GM19025 (cell line): Measurements from ENCODE around the gene CDK5R2.

Experiments
- ATAC-seq: cut with Tn5 transposase; IDR thresholded peaks from one replicate; pipeline ENCODE4 v1.9.1; 2021; ENCODE audit warnings: mild to moderate bottlenecking, low read depth, moderate library complexity; ENCODE audit not compliant: unreplicated experiment

Gene CDK5R2

DNA sequence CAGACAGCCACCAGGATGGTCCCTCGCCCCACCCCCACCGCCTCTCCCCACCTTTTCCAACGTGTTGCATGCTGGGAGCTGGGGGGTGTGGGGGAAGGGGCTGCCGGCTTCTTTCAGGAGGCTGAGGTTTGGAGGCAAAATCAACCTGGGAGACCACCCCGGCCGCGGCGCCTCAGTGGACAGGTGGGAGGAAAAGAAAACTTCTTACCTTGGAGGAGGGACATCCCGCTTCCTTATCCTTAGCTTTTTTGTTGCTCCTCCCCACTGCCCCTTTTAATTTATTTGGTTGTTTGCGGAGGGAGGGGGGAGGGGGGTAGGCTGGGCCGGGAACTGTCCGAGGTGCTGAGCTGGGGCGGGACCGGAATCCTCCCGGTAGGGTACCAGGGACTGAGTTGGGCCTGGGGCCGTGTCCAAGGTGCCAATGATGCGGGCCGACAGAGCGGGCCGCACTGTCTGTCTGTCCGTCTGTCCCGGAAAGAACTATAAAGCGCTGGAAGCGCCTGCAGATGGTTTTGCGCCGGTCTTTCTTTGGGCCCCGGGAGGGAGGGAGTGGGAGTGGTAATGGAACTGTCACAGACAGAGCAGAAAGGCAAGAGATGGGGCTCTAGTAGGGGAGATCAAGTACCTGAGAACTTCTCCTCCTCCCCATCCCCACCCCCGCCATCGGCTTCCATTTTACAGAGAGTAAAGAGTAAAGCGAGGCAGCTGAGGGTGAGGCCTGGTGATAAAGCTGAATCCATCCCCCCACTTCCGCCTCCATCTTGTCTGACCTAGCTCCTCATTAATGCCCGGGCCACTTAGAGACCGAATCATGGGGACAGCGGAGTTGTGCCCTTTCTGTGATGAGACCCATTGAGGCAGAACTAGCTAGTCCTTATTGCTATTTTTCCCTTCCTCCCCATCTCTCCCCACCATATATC is 2.4 kb downstream of the CDK5R2 start:
- no peak for ATAC-seq

DNA sequence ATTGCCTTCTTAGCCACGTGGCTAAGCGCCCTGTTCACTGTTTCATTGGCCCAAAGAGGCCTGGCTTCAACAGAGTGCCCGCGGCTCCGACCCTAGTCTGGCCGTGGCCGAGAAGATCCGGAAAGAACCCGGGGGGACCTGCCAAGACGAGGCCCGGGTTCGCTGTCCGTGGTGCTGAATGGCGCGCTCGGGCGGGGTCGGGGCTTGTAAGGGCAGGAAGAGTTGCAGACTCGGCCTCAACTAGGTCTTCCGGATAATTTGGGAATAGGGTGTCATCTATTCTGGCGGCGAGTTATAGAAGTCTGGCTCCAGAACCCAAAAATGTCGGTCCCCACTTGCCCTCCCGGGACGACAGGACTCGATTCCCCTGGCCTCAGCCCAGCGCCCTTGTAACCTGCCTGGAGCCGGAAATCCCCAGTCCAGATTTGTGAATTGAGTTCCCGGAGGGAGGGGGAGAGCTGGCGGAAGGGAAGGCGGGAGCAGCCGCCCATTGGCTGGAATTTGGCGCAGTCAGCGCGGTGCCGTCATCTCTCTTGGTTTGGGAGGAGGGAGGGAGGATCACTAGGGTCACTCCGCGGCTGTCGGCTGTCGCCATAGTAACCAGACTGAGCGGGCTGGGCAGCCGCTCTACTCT is 3.5 kb downstream of the CDK5R2 start:
- no peak for ATAC-seq

DNA sequence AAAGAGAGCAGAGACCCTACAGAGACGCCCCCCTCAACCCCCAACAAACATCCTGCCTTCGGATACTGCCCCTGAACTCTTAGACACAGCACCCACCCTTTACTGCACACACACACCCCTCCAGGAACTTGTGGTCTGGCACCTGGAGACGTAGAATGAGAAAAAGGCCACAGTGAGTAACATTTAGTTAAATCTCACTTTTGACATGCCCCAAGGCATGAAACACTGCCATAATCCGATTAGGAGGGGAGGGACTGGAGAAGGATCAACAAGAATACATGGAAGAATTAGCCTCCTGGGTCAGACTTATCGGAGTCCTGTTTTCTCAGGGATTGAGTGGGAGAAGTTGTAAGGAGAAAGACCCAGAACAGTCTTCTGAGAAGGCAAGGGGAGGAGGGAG is 4.1 kb downstream of the CDK5R2 start:
- no peak for ATAC-seq

DNA sequence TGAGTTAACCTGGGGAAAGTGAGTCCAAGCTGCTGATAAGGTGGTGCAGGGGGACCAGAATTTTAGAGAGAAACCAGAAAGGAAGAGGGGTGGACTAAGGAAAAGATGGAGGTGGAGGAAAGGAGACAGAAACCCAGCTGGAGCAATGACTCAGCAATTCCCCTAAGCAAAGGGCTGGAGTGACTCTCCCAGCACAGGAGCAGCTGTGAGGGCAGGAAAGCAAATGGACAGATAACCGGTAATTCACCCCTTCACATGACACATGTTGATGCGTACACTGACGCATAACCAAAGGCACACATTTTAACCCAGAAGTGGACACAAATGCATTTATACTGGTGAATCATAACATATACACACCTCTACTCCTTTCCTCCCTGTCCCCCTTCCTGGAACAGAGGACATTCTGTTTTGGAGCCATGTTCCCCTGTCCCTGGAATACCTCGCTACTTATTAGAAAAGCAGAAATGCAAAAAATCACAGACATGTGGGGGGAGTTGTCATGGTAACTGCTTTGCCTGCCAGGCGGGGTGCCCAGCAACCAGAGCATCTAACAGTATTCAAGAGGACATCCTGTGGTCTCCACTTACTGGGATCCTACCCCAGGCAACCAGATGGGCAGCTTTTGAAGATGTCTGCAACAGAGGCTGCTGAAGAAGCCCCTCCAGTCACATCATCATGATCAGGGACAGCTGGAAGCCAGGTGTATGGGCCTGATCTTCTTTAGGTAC is 4.7 kb downstream of the CDK5R2 start:
- no peak for ATAC-seq

DNA sequence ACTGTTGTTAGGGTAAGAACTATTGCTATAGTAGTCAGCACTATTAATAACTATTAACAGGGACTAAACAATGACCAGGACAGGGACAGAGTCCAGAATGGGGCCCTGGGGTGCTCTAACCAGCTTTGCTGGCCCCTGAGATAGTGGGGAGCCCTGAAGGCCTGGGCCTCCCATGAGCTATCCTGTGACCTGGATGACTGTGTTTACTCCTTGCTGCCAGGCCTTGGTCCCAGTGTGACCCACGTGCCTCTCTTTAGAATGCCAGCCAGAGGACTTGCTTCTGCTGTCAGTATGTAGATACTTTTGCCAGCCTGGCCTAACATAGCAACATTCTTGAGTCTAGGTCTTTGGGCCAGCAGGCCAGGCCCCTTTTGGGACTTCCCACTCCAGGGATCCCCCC is 11.4 kb downstream of the CDK5R2 start:
- ATAC-seq: no peak

DNA sequence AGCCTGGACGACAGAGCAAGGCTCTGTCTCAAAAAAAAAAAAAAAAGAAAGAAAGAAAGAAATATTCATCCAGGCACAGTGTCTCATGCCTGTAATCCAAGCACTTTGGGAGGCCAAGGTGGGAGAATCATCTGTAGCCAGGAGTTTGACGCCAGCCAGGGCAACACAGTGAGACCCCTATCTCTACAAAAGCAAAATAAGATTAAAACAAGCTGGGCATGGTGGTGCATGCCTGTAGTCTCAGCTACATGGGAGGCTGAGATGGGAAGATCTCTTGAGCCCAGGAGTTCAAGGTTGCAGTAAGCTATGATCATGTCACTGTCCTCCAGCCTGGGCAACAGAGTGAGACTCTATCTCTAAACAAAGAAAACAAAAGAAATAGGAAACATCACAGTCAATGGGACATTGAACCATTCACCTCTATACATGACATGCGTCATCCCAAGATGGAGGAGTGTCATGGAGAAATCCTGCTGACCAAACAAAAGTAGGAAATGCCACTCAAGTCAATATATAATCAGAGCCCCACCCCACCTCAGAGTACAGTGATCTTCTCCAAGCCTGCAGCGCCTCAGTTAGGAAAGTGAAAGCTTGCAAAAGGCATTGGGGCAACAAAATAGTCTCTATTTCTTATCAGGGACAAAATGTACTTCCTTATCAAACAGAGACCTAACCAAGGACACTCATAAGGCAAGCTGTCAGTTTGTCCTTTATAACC is 15.8 kb downstream of the CDK5R2 start:
- no peak for ATAC-seq

DNA sequence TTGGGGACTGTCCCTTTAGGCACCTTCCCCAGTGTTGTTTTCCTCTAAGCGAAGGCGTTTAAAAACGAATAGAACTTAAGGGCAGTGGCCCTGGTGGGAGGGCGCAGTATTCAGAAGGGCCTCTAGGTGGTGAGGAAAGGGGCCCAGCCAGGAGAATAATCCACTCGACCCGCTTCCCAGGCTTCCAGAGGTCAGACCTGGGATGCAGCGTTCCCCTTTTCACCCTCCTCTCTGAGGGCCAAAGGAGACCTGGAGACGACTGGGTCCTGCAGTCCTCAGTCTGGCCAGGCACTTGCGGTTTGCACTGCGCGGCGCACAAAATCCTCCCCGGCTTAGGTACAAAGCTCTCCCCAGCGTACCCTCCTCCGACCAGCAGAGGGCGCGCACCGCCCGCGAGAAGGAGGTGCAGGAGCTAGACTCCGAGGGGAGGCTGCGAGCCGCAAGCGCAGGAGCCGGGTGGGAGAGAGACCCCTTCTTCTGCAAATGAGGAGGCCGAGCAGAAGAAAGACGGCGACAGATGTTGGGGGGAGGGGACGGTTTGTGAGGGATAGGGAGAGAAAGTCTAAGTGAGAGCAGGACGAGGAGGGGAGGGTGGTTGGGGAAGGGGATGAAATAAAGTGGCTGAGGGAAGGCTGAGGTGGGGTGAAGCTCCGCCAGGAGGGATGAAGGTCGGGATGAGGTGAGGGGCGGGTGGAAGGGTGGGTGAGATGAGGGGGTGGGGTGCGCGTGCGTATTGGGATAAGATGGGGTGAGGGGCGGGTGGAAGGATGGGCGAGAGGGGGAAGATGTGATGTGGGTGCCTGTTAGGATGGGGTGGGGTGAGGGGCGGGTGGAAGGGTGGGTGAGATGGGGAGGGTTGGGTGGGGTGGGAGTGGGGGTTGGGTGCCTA is 20.6 kb downstream of the CDK5R2 start:
- ATAC-seq: peak; percentile 98

- ATAC-seq: no peak
Observed at GRCh38 chr2:218980735-218981389, 21.4 kb downstream of the CDK5R2 start.

DNA sequence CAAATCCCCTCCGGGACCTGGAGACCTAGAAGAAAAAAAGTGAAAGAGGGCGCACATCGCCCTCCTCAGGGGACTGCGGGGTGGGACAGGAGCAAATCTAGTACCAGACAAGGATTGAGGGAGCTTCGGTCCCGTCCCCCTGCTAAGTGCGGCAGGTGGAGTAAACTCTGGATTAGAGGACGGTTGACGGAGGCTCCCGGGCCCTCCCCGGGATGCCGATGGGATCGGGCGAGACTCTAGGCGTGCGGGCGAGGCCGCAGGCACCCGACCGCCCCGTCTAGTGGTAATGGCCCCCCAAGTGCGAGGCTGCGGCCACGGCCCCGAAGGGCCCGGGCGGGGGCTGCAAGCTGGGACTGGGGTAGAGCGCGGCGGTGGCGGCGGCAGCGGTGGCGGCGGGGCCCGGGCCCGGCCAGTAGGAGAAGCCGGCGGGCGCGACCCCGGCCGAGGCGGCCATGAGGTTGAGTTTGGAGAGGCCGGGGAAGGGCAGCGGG is 22.0 kb downstream of the CDK5R2 start:
- ATAC-seq: no peak

GRCh38 chr2:218981881-218982585 is 22.6 kb downstream of the CDK5R2 start:
- no peak for ATAC-seq

DNA sequence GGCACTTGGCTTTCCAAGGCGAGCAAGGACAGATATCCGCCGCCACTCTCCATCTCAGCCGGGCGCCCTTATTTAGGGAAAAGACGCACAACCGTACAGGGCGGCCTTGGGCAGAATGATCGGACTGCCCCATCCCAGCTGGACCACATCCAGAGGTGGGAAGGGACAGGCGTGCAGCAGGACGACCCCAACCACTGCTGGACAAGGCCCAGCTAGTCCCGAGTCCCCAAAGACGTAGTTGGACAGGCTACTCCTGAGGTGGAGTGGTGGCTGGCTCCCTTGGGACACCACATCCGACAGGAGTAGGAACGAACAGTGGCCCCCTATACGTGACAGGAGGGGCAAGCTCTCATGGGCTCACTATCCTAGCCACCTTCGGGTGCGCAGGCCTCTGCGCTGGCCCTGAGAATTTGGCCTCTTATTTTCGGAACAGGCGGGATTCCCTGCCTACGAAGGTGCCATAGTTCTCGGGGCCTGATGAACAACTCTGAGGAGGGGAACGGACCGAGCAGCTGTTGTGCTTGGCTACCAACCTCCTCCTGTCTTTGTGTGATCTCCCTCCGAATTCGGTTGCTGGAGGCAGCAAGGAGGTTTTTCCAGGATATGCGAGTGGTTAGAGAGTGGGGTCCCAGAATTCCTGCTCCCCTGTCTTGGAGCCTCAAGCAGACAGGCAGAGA is 23.3 kb downstream of the CDK5R2 start:
- no peak for ATAC-seq

DNA sequence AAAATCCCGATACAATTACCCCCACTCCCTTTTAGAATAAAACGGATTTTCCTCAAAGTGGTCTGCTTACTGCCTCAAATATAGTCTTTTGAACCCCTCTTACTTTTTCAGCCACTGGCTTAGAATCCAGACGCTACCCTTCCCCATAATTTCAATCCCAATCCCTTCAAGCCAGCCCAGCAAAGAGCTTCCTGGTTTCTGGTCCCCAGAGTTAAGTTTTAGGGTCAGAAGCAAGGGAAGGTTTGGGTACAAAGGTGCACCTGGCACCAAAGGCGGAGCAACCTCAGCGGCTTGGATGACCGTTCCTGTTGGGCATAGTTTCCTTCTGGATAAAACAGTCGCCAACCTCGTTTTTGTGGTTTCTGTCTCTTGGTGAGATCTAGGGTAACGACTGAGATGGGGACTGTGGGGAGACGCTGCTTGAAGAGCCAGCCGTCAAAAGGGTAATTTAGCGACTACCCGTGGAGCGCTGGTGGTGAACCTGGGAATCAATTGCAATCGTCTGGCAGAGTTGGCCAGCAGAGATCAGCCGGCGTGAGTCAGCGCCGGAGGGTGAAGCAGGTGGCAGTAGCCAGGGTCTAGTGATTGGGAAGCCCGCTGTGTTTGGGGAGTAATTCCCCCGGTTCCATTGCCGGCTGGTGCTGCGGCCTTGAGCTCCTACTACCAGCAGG is 23.9 kb downstream of the CDK5R2 start:
- ATAC-seq: no peak

GRCh38 chr2:218983934-218984238 is 24.4 kb downstream of the CDK5R2 start:
- ATAC-seq: no peak

GRCh38 chr2:218984239-218985020 is 25.0 kb downstream of the CDK5R2 start:
- no peak for ATAC-seq

GRCh38 chr2:218985021-218985324 is 25.5 kb downstream of the CDK5R2 start, which contains the start of gene FEV:
FEV (minus strand) TSS chr2:218985184; CDS start chr2:218985075, 109 bp downstream.
- ATAC-seq: no peak

DNA sequence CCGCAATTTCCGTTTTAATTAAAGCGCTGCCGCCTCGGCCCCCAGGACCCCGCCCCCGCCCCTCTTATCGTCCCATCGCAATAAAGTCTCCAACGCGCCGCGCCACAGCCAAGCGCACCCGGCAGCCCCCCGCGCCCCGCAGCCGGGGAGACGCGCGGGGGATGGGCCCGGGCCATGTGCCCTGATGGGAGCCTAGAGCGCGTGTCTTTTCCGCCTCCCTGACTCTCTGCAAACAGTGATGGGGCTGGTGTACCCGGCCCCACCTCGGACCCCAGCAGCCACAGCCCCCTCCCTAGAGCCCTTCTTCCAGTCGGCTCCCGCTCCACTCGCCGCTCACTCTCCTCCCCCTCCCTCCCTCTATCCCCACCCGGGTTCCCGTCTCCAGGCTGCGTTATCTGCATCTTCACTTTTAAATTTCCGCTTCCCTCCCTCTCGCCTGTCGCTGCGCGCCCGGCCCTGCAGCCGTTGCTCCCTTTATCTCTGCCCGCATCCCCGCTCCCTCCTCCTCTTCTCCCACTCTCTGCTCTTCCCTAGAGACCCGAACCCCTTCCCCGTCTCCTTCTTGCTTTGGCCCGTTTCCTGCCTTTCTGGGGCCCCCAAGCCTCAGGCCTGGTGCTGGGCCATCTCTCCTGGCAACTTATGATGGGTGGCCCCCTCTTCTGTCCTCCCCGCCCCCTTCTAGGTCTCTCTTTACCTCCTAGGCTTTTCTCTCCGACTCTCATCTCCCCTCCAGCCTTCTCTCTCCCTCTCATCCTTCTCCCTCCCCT is 26.0 kb downstream of the CDK5R2 start:
- no peak for ATAC-seq
